ENCODE results near the gene RTN3.

RTN3 gene

DNA sequence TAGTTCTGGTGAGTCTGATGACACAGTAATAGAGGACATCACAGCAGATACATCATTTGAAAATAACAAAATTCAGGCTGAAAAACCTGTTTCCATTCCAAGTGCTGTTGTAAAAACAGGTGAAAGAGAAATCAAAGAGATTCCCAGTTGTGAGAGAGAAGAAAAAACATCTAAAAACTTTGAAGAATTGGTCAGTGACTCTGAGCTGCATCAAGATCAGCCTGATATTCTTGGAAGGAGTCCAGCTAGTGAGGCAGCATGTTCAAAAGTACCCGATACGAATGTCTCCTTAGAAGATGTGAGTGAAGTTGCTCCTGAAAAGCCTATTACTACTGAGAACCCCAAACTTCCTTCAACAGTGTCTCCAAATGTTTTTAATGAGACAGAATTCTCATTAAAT is 38.7 kb downstream of the RTN3 start:
- H3K4me3 ChIP-seq (ENCODE audit: low read length): no peak overlapping the region
- no peak overlapping the region for H3K27ac ChIP-seq (ENCODE audit: low read depth, low read length)
- no peak overlapping the region for H3K9ac ChIP-seq (ENCODE audit: low read length)
- H3K36me3 ChIP-seq (ENCODE audit: control insufficient read depth, insufficient read depth, low read length): no peaks in the 10 kb centered on the region
- H3K27me3 ChIP-seq (ENCODE audit: control insufficient read depth, insufficient read depth, low read length): no peaks in the 10 kb centered on the region
- H3K4me1 ChIP-seq (ENCODE audit: control insufficient read depth, insufficient read depth, low read length): no peaks in the 10 kb centered on the region

GRCh38 chr11:63720611-63721010 is 39.3 kb downstream of the RTN3 start:
- Histone ChIP-seq H3K36me3 (ENCODE audit: control insufficient read depth, insufficient read depth, low read length) (no peaks in the 10 kb centered on the region), H3K4me1 (ENCODE audit: control insufficient read depth, insufficient read depth, low read length) (no peaks in the 10 kb centered on the region), H3K27ac (ENCODE audit: low read depth, low read length) (no peak overlapping the region), H3K4me3 (ENCODE audit: low read length) (no peak overlapping the region), H3K9ac (ENCODE audit: low read length) (no peak overlapping the region), H3K27me3 (ENCODE audit: control insufficient read depth, insufficient read depth, low read length) (no peaks in the 10 kb centered on the region)

DNA sequence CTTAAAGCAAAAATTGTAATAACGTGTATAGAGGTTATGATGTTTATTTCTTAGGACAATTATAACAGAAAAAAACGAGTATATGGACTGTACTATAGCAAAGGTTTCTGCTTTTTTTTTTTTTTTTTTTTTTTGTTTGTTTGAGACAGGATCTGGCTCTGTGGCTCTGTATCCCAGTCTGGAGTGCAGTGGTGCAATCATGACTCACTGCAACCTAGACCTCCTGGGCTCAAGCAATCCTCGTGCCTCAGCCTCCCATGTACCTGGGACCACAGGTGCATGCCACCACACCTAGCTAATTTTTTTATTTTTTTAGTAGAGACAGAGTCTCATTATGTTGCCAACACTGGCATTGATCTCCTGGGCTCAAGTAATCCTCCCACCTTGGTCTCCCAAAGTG is 48.0 kb downstream of the RTN3 start:
- no peak overlapping the region for H3K9ac ChIP-seq (ENCODE audit: low read length)
- no peaks in the 10 kb centered on the region for H3K36me3 ChIP-seq (ENCODE audit: control insufficient read depth, insufficient read depth, low read length)
- no peaks in the 10 kb centered on the region for H3K4me1 ChIP-seq (ENCODE audit: control insufficient read depth, insufficient read depth, low read length)
- no peaks in the 10 kb centered on the region for H3K27me3 ChIP-seq (ENCODE audit: control insufficient read depth, insufficient read depth, low read length)
- H3K4me3 ChIP-seq (ENCODE audit: low read length): no peak overlapping the region
- no peak overlapping the region for H3K27ac ChIP-seq (ENCODE audit: low read depth, low read length)

GRCh38 chr11:63736864-63737263 is 55.6 kb downstream of the RTN3 start:
- H3K27me3 ChIP-seq (ENCODE audit: control insufficient read depth, insufficient read depth, low read length): no peaks in the 10 kb centered on the region
- H3K4me1 ChIP-seq (ENCODE audit: control insufficient read depth, insufficient read depth, low read length): no peaks in the 10 kb centered on the region
- no peak overlapping the region for H3K4me3 ChIP-seq (ENCODE audit: low read length)
- no peaks in the 10 kb centered on the region for H3K36me3 ChIP-seq (ENCODE audit: control insufficient read depth, insufficient read depth, low read length)
- H3K9ac ChIP-seq (ENCODE audit: low read length): no peak overlapping the region
- no peak overlapping the region for H3K27ac ChIP-seq (ENCODE audit: low read depth, low read length)

GRCh38 chr11:63737718-63738117 is 56.4 kb downstream of the RTN3 start:
- H3K9ac ChIP-seq (ENCODE audit: low read length): no peak overlapping the region
- H3K27me3 ChIP-seq (ENCODE audit: control insufficient read depth, insufficient read depth, low read length): no peaks in the 10 kb centered on the region
- no peak overlapping the region for H3K4me3 ChIP-seq (ENCODE audit: low read length)
- no peaks in the 10 kb centered on the region for H3K36me3 ChIP-seq (ENCODE audit: control insufficient read depth, insufficient read depth, low read length)
- no peak overlapping the region for H3K27ac ChIP-seq (ENCODE audit: low read depth, low read length)
- no peaks in the 10 kb centered on the region for H3K4me1 ChIP-seq (ENCODE audit: control insufficient read depth, insufficient read depth, low read length)

DNA sequence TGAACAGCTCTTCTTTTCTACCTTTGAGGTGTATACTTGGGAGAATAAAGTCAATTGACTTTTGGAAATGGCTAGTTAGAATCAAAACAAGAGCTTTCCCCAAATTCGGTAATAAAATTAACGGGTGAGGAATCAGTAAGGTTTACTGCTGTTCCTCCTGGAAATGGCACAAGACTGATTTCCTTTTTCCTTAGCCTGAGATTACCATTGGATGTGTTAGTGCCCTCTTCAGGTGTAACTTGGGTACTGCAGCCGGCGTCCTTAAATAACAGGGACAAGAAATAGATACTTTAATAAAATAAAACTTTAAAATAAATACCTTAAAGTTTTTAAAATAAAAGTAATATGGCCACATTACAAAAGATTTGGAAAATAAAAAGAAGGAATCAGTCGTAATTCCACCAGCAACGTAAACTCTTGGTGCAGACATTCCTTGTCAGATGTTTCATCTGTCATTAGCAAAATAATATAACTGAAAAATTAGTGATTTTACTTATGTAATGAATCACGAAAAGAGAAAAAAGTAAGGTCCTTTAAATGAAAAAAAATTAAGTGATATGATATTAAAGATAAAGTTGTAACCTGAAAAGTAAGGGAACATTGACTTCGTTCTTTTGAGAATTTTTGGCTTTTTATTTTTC is 57.5 kb downstream of the RTN3 start:
- Histone ChIP-seq H3K4me3 (ENCODE audit: low read length) (no peak overlapping the region), H3K27me3 (ENCODE audit: control insufficient read depth, insufficient read depth, low read length) (no peaks in the 10 kb centered on the region), H3K9ac (ENCODE audit: low read length) (no peak overlapping the region), H3K36me3 (ENCODE audit: control insufficient read depth, insufficient read depth, low read length) (no peaks in the 10 kb centered on the region), H3K4me1 (ENCODE audit: control insufficient read depth, insufficient read depth, low read length) (no peaks in the 10 kb centered on the region), H3K27ac (ENCODE audit: low read depth, low read length) (no peak overlapping the region)

DNA sequence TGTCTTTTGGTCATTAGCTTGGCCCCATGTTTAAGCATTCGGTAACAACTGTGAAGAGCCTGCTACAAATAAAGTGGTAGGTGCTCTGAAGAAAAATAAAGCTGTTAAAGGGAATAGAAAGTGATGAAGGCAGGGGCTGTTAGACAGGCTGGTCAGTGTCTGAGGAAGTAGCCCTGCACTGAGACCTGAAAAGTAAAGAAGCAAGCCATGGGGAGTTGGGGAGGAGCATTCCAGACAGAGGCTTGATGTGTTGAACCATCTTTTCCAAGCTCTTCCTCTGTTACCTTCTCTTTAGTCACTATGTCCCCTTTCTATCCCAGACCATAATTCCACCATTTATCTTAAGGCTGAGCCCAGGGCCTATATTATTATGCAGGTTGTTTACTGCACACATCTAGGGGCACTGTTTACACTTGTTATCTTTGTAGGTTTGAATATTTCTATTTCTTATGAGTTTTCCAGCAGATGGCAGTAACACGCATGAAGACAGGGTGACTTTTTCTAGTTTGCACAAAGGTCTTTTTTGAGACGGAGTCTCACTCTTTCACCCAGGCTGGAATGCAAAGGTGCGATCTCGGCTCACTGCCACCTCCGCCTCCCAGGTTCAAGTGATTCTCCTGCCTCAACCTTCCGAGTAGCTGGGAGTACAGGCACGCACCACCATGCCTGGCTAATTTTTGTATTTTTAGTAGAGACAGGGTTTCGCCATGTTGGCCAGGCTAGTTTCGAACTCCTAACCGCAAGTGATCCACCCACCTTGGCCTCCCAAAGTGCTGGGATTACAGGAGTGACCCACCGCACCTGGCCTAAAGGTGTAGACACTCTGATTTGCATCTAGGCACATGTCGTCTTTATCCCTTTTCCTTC is 64.2 kb downstream of the RTN3 start:
- H3K36me3 ChIP-seq (ENCODE audit: control insufficient read depth, insufficient read depth, low read length): no peaks in the 10 kb centered on the region
- no peaks in the 10 kb centered on the region for H3K27me3 ChIP-seq (ENCODE audit: control insufficient read depth, insufficient read depth, low read length)
- H3K9ac ChIP-seq (ENCODE audit: low read length): no peak overlapping the region
- H3K27ac ChIP-seq (ENCODE audit: low read depth, low read length): no peak overlapping the region
- no peak overlapping the region for H3K4me3 ChIP-seq (ENCODE audit: low read length)
- H3K4me1 ChIP-seq (ENCODE audit: control insufficient read depth, insufficient read depth, low read length): no peaks in the 10 kb centered on the region

GRCh38 chr11:63747011-63747410 is 65.7 kb downstream of the RTN3 start:
- no peak overlapping the region for H3K9ac ChIP-seq (ENCODE audit: low read length)
- H3K27ac ChIP-seq (ENCODE audit: low read depth, low read length): no peak overlapping the region
- no peak overlapping the region for H3K4me3 ChIP-seq (ENCODE audit: low read length)
- no peaks in the 10 kb centered on the region for H3K4me1 ChIP-seq (ENCODE audit: control insufficient read depth, insufficient read depth, low read length)
- no peaks in the 10 kb centered on the region for H3K27me3 ChIP-seq (ENCODE audit: control insufficient read depth, insufficient read depth, low read length)
- H3K36me3 ChIP-seq (ENCODE audit: control insufficient read depth, insufficient read depth, low read length): peaks cover 6% of the 10 kb centered on the region

DNA sequence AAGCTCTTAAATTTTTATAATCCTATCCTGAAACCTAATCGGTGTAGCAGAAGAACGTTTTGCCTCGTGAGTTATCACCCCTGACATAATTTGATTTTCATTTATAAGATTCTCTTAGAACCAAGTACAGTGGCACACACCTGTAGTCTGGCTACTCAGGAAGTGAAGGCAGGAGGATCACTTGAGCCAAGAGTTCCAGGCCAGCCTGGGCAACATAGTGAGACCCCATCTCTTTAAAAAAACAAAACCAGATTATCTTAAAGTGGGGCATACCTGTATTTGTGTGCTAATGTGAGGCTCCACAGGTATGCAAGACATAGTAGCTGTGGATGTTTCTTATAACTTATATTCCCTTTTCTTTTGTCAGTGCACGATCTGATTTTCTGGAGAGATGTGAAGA is 68.3 kb downstream of the RTN3 start:
- H3K27me3 ChIP-seq (ENCODE audit: control insufficient read depth, insufficient read depth, low read length): no peaks in the 10 kb centered on the region
- H3K27ac ChIP-seq (ENCODE audit: low read depth, low read length): no peak overlapping the region
- no peak overlapping the region for H3K9ac ChIP-seq (ENCODE audit: low read length)
- no peaks in the 10 kb centered on the region for H3K4me1 ChIP-seq (ENCODE audit: control insufficient read depth, insufficient read depth, low read length)
- no peak overlapping the region for H3K4me3 ChIP-seq (ENCODE audit: low read length)
- peaks cover 10% of the 10 kb centered on the region for H3K36me3 ChIP-seq (ENCODE audit: control insufficient read depth, insufficient read depth, low read length)

- H3K4me3 ChIP-seq (ENCODE audit: low read length): no peak overlapping the region
- H3K9ac ChIP-seq (ENCODE audit: low read length): no peak overlapping the region
- H3K27ac ChIP-seq (ENCODE audit: low read depth, low read length): no peak overlapping the region
- H3K36me3 ChIP-seq (ENCODE audit: control insufficient read depth, insufficient read depth, low read length): peaks cover 3% of the 10 kb centered on the region
- H3K4me1 ChIP-seq (ENCODE audit: control insufficient read depth, insufficient read depth, low read length): peaks cover 6% of the 10 kb centered on the region
- H3K27me3 ChIP-seq (ENCODE audit: control insufficient read depth, insufficient read depth, low read length): no peaks in the 10 kb centered on the region
Measured at GRCh38 chr11:63756919-63757761, 75.8 kb downstream of the RTN3 start.

DNA sequence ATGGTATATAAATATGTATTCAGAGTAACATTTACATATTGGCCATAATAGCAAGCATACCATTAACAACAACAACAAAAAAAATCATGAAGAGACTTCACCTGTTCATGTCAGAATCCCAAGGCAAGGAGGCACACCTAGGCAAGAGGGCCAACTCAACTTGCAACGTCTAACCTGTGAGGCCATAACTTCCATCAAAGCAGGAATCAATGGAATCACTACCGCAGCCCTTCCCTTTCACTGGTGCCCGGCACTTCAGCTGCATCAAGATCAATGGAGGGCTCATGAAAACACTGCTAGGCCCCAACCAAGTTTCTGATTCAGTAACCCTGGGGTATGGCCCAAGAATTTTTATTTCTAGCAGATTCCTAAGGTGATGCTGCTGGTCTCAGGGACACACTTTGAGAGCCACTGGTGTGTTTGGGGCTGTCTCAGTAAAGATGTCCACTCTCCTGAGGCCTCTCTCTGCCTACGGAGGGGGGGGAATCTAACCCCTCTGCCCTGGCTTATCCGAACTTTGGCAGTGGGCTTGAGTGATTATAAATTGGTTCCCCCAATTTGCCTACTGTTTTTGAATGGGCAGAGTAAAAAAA is 79.3 kb downstream of the RTN3 start:
- no peak overlapping the region for H3K27ac ChIP-seq (ENCODE audit: low read depth, low read length)
- no peaks in the 10 kb centered on the region for H3K27me3 ChIP-seq (ENCODE audit: control insufficient read depth, insufficient read depth, low read length)
- H3K9ac ChIP-seq (ENCODE audit: low read length): no peak overlapping the region
- H3K4me3 ChIP-seq (ENCODE audit: low read length): no peak overlapping the region
- H3K36me3 ChIP-seq (ENCODE audit: control insufficient read depth, insufficient read depth, low read length): no peaks in the 10 kb centered on the region
- peaks cover 14% of the 10 kb centered on the region for H3K4me1 ChIP-seq (ENCODE audit: control insufficient read depth, insufficient read depth, low read length)

GRCh38 chr11:63761188-63761587 is 79.9 kb downstream of the RTN3 start:
- H3K4me1 ChIP-seq (ENCODE audit: control insufficient read depth, insufficient read depth, low read length): peaks cover 14% of the 10 kb centered on the region
- H3K9ac ChIP-seq (ENCODE audit: low read length): no peak overlapping the region
- no peak overlapping the region for H3K4me3 ChIP-seq (ENCODE audit: low read length)
- no peaks in the 10 kb centered on the region for H3K36me3 ChIP-seq (ENCODE audit: control insufficient read depth, insufficient read depth, low read length)
- H3K27ac ChIP-seq (ENCODE audit: low read depth, low read length): no peak overlapping the region
- no peaks in the 10 kb centered on the region for H3K27me3 ChIP-seq (ENCODE audit: control insufficient read depth, insufficient read depth, low read length)

Data from rectal smooth muscle tissue (tissue), 1 donor.